Stimulated activated CD8-positive, alpha-beta memory T cell treated with anti-CD3 and anti-CD28 coated beads, Interleukin-4, amount 100 ng/mL, for 24 hours (primary cell): ENCODE results near the gene TBXT.
"Not testable (repeated sequence)": the region's sequence is repeated elsewhere in the genome, so short reads cannot be mapped to it uniquely, and the experiment has no call there.

Experiments used
- DNase-seq: peaks from one replicate; pipeline ENCODE4 v3.0.0-alpha.2; 2020; ENCODE audit warnings: low read depth

TBXT gene, protein sequence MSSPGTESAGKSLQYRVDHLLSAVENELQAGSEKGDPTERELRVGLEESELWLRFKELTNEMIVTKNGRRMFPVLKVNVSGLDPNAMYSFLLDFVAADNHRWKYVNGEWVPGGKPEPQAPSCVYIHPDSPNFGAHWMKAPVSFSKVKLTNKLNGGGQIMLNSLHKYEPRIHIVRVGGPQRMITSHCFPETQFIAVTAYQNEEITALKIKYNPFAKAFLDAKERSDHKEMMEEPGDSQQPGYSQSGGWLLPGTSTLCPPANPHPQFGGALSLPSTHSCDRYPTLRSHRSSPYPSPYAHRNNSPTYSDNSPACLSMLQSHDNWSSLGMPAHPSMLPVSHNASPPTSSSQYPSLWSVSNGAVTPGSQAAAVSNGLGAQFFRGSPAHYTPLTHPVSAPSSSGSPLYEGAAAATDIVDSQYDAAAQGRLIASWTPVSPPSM

DNA sequence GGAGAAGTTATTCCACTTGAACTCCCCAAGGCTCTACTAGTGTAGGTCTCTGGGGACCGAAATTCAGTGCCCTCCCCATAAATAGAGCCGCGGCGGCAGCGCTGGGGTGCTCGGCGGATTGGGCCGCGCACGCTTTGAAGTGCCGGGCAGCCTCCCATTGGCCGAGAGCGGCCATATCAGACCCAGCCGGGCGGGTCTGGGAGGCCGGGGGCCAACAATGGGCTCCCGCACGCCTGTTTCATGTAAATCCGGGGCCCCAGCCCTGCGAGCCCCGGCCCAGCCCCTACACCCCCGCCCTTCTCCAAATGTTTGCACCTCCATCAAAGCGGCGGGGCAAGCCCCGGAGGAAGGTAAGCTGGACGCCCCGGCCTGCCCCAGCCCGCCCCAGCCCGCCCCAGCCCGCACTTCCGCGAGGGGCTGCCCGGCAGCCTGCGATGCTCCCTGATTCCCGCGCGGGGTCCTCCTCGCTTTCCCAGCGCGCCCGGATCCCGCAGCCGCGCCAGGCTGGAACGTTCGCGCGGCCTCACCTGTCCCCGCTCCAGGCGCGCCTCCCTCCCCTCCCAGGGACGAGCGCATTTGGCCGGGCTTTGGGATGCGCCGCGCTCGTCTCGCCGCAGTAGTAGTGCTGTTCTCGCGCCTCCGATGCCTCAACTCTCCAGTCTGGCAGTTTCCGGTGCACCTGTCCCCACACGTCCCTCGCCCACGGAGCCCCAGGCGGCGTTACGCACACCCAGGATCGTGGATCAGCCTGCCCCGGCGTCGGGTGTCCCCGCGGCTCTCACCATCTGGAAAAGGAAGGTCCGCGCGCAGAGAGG is at the start of gene TBXT:
TSS of gene TBXT (minus strand) at position 51 of the 815 bp plus-strand sequence. CDS start 260 bp downstream, outside the sequence.
- DNase-seq: no peak

DNA sequence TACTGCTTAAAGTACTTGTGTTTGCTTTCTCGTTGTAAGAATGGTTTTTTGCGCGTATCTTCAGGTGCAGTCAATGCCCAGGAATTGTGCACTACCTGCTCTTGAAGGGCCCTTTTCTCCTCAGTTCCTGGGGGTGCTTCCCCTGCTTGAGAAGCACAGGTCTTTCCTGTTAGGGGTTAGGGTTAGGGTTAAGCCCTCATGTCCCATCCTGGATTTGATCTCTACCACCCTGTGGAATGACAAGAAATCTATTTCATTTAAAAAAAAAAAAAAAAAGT is 39.6 kb upstream of the TBXT start:
- DNase-seq: no peak

DNA sequence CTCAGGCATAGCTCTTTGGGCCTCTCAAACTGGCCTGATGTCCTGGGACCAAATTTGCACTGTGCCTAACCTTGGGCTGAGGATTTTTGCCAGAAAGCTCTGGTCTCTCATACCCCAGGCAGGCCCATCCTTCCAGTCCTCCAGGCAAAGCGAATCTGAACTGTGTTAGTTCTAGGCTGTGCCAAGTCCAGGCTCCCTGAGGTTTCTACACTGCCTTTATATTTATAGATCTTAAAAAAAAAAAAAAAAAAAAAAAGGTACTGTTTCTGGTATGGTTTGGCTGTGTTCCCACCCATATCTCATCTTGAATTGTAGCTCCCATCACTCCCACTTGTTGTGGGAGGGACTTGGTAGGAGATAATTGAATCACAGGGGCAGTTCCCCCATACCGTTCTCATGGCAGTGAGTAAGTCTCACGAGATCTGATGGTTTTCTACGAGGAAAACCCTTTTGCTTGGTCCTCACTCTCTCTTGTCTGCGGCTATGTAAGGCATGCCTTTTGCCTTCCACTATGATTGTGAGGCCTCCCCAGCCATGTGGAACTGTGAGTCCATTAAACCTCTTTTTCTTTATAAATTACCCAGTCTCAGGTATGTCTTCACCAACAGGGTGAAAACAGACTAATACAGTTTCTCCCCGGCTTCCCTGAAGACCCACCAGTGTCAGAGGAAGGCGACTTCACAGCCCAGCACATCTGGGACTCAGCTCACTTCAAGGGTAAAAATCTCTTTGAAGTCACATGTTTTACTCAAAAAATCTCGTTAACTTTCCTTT is 39.0 kb upstream of the TBXT start:
- no peak for DNase-seq

DNA sequence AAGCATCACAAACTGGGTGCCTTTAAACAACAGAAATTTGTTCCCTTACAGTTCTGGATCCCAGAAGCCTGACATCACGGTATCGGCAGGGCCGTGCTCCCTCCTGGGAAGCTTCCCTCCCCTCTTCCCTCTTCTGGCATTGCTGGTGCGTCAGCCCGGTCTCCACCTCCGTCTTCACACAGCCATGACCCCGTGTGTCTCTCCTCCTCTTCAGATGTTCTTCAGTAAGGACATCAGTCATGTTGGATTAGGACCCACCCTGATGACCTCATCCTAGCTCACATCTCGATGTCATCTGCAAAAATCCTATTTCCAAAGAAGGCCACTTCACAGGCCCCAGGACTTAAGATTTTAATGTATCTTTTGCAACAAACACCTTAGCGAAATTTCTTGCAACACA is 38.4 kb upstream of the TBXT start:
- no peak for DNase-seq

DNA sequence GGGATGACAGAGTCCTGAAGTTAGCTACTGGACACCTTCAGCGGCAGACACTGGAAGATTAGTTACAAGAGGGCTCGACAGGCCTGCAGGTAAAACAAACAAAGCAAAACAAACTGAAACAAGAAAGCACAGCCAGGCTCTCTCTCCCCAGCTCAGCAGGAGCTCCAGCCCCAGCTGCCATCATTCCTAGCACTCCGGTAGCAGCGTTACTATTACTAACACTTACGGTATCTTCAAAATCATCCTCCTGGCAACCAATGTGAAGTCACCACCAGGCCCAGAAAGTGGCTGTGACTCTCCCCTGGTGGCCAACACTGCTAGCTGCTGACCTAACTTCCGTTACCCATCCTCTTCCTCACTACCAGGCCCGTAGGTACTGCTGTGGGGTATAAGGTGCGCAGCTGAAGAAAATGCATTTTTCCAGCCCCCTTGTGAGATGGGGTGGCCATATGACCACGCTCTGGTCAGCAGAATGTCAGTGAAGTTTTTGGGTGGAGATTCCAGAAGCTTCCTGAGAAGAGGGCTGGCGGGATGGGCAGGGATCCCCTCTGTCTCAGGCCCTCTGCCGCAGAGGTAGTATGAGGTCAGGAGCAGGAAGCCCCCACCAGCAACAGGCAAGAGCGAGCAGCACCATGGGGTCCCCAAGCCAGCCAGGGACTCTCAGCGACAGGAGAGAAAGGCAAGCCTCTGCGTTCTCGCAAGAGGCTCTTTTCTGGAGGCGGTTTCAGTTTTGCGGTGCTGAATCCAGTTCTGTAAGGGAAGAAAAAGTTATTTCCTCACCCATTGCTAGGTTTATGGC is 37.4 kb upstream of the TBXT start:
- DNase-seq: no peak

DNA sequence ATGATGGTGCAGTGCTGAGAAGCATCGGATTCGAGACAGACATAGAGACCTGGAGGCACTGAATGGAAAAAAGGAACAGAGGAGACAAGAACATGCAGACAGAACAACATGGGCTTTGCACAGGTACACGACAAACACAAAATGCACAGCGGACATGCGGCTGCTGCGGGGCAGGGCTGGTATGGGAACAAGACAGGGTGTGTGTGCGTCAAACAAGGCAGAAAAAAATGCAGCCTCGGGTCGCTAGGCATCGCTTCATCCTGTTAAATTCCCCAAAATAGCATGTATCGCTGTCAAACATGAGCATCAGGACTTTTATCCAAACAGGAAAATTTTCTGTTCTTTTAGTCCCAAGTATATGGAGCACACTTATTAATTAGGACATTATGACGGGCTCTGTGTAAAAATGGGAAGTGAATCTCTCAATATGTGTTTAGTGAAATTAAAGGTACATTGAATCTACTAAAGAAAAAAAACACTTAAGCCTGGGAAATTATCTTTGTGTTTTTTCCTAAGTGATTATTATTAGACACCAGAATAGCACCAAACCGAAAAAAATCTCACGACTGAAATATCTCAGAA is 36.1 kb upstream of the TBXT start:
- DNase-seq: no peak

DNA sequence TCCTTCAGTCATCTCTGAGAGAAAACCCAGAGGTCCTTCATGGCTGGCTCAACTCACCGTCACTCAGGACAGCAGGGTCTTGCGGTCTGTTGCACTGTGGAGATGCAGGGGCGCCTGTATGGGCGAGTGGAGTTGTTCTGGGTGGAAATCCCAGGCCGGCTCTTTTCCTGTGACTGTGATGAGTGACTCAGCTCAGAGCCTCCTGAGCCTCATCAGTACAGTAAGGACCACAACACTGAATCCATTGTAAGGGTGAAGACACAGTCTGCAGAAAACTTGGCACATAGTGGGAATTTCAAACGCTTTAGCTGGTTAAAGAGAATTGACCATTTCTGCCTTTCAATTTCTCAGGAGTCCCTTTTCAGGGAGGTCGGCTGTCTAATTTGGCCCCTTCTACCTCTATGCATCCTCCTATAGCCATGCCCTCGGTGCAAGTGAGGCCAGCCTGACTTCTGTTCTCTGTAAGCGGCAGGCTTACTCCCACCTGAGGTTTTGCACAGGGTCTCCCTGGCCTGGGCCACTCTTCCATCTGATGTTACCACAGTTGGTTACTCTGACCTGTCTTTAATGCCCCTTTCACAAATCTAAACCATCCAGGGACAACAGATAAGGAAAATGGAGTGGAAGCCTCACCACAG is 35.5 kb upstream of the TBXT start:
- DNase-seq: no peak

DNA sequence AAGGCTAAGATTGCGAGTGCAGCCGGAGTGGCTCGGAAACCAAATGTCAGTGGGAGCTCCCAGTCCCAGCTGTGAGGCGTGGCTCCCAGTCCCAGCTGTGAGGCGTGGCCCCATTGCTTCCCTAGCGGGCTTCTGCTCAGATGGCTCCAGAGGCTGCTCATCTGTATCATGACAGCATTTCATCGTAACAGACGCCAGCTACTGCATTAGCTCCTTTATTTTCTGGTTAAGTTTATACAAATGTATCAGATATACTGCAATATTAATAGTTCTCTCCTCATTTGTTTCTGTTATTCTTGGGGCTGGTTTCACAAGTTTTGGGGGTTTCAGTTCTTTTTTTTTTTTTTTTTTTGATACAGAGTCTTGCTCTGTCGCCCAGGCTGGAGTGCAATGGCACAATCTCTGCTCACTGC is 34.7 kb upstream of the TBXT start:
- no peak for DNase-seq

DNA sequence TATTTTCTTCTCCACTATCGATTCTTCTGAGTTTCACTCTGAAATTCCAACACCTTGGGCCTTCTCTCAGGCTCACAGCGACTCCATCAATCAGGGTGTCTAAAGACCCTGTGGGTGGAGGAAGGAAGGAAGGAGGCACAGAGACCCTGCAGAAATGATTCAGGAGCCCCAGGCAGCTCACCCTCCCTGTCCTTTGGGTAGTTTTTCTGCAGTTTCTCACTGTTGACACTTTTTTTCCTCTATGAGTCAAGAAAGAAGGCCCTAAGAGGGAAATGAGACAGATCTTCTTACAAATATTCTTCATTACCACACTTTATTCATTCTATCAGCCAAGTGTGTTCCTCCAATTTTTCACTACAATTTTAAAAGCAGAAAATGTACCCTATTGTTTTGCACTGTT is 34.2 kb upstream of the TBXT start:
- DNase-seq: no peak

DNA sequence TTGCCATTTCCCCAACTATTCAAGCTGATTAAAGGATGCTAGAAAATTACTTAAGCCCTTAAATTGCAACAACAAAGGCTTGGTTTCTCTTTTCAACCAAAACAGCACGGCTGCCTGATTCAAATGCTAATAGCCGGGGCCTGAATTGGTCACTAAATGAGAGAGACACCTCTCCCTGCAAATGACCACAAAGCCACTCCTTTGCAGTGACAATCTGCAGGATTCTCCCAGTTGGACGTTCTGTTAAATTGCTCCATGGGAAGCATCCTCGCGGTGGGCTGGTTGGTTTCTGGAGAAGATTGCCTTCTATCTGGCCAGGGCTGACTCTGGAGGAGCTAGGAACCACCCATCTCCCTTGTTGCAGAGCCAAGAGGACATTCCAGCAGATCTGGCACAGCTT is 29.7 kb upstream of the TBXT start:
- no peak for DNase-seq

DNA sequence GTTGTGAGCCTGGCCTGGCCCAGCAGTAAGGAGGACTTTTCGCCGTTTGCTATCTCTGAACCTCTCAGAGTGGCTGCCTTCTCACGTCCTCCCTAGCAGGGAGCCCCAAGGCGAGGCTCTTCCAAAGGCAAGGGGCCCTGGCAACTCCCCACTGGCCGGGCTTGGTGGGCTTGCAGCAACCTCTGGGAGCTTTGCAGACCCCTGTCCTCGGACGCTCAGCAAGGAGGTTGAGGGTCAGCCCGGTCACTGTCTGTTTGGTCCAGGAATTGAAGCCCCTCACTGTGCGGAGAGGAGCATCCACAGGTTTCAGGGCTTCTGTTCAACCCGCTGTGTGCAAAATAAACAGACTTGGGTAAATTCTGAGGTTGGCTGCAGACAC is 28.2 kb upstream of the TBXT start:
- DNase-seq: no peak

DNA sequence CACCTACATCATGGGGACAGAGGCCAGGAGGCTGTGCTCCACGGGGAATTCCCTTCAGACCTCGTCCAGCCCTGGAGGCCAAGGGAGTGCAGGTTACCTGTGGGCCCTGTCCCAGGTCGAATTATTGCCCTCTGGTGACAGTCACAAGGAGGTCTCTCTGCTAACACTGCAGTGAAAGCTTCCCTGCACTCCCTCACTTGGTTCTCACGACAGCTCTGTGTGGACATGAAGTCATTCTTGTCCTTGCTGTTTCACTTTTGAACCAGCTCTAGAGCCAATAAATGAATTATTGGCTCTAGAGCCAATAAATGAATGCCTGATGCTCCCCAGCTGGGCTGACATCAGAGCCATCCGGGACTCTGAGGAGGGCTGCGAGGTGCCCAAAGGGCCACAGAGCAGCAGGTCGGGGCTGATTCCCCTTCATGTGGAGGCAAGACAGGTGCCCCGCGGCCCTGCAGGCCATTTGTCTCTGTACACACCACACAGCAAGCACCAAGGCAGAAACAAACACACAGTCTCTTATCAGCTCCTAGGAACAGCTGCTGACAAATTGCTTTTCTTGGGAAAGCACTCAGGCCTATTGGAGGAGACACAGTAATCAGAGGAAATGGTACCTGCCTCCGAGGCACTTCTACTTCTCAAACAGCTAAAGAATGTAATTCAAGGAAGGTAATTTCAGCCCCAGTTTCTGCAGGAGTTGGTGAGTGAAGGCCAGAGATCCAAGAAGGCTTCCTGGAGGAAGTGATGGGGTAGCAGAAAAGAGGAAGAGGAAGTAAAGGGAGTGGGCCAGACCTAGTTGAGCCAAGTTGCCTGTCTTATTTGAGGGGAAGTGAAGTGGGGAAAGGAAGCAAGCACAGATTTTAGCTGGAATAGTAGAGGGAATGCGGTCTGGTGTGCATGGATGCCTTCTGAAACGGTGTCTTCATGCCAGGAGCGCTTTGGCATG is 27.5 kb upstream of the TBXT start:
- no peak for DNase-seq

DNA sequence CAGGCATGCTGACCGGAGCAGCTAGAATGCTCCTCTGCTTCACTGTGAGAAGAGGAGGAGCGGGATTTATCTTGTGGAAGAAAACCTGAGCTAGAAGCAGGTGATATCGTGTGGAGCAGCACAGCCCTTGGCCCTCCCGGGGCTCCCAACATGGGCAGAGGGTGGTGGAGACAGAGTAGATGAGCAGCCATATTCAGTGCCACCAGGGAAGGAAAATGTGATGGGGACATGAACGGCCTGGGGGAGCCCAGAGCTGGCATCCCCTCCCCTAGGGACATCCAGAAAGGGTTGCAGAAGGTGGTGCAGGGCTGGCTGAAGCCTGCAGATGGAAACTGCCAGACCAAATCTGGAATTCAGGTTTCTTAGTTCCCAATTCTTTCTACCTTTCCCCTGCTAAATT is 24.9 kb upstream of the TBXT start:
- no peak for DNase-seq

DNA sequence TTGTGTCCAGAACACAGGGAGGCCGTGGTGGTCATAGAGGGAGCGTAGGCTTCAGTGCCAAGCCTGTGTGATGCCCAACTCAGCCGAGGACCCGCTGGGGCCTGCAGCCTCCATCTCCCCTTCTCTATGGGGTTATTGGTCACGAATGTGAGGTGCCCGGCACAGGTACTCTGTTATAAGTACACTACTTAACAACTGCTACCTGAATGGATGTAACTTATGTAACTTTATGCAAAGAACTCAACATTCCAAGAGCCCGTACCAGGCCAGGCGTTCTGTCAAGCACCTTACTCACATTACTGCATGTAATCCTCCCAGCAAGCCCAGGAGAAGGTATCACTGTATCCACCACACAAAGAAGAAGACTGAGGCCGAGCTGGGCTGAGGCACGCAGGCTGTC is 24.5 kb upstream of the TBXT start:
- DNase-seq: no peak

DNA sequence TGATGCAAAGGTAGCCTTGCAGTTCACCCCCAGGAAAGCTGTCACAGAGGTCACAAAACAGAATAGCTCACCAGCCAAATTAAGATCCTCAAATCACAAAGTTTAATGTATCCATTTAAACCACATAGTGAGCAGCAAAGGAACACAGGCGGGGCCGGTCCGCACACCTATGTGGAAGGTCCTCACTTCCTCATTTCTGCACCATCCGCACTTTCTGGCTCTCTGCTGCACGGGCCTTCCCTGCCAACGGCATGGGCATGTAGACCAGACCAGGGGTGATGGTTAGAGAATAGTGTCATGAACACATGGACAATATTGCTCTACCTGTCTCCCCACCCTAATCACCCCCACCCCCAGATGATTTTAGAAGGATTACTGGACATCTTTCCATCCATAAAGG is 12.1 kb upstream of the TBXT start:
- DNase-seq: no peak

DNA sequence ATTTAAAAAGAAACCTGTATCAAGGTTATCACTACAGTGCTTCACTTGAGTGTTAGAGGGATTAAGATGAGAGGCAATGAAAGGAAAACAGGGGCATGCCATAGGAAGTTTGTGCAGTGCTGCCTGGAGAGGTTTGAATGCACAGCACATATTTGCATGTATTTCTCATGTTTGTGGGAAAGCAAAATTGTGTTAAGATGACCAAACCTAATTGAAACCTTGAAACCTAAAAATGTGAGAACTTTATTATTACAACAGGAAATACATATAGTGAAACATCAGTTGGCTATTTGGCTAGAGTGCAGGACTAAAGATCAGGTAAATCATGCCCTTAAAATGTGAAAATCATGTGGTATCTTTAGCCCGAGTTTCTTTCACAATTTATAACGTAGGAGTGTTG is 8.5 kb upstream of the TBXT start:
- no peak for DNase-seq

DNA sequence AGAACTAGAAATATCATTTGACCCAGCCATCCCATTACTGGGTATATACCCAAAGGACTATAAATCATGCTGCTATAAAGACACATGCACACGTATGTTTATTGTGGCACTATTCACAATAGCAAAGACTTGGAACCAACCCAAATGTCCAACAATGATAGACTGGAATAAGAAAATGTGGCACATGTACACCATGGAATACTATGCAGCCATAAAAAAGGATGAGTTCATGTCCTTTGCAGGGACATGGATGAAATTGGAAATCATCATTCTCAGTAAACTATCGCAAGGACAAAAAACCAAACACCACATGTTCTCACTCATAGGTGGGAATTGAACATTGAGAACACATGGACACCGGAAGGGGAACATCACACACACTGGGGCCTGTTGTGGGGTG is 7.4 kb upstream of the TBXT start:
- DNase-seq: not testable (repeated sequence)

DNA sequence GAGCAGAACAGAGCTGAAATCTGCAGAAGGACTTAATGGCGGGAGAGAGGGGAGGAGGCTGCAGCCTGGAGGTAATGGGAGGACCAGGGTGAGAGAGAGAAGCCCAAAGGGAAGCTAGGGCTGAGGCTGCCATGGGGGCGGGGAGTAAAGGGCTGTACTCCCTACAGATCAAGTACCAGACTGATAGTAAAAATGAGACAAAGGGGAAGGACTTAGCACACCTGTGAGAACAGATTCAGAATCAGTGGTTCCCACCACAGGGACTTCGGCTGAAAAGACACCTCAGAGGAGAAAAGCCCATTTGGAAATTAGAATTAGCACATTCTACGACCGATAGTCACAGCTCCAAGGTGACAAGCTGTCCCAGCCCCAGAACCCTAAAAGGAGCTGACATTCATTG is 6.4 kb upstream of the TBXT start:
- DNase-seq: no peak

DNA sequence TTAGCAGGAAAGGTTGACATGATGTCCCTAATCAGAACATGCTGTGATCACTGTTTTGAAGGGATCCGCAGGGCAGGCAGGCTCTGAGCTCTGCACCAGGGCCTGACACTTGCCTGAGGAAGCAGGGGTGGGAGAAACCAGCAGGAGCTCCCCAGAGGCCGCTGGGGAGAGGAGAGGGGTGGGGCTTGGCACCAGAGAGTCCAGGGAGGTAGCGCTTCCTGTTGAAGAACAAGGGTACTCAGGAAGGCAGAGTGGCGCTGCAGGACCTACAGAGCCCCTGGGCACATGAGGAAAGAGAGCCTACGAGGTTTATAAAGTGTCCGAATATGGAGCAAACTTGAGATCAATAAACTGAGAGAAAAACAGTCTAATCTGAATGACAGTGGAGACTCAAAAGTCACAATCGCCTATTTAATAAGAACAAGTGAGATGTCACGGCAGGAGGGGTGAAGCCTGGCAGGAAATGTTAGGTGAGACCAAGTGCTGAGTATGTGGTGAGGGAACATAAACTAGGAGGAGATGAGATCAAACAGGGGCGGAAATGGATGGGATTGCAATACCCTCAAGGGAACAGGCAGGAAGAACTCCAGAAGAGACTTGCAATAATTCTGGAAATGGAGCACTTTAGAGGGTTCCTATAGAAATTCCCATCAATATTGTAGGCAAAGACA is 5.8 kb upstream of the TBXT start:
- no peak for DNase-seq

DNA sequence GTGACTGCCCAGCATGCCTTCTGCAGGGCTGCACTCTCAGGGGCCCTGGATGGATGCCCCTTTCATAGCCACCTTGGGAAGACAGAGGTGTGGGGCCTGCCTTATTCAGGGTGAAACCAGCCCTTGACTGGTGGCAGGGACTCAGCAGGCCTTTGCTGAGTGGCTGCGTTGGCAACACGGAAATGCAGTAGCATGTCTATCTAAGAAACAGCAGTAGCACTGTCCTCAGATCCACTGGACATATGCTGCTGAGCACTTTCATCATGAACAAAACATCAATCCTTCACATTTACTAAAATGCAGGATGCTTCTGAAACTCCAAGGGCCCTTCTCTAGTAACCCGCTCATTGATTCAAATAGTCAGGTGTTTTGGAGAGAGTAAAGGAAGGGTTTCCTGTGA is 4.9 kb upstream of the TBXT start:
- no peak for DNase-seq
